ENCODE measurements around the gene FAM120C. TPM values are rescaled to one million over a fixed set of nuclear protein-coding genes. Genes with fewer than 3 reads are reported as not detected.

FAM120C gene
- total and polyA plus RNA-seq, 2 of the 4 experiments (the other 2 are of a cell fraction): 3.4 to 3.6 TPM

DNA sequence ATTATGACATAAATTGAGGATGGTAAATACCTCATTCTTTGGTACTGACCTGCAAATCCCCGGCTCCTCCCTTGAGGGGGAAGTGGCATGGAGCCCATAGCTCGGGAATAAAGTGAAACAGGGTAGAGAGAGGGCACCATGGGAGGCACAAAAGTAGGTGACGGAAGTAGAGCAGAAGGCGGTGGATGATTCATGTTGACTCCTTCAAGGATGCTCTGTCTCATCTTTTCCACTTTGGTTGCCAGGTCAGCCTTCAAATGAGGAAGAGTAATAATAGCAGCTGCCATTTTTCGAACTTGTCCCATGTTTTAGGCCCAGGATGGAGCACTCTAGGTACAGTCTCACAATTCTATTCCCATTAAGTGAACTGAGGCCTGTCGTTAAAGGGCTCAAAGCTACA, 97.4 kb downstream of the FAM120C start:
- Histone ChIP-seq H4K91ac (ENCODE audit: insufficient read depth, low read depth, low read length) (no peak overlapping the region), H3K4me2 (ENCODE audit: low read depth, low read length) (no peak overlapping the region), H3K23ac (ENCODE audit: low read depth, low read length) (no peak overlapping the region), H3K4me1 (ENCODE audit: control insufficient read depth, insufficient read depth, low read length) (no peaks in the 10 kb centered on the region), H3K79me1 (ENCODE audit: low read depth in 1 of 2, low read length in 2 of 2) (no peaks in the 10 kb centered on the region), H2BK20ac (ENCODE audit: low read depth, low read length) (no peak overlapping the region), H3K4me3 (ENCODE audit: insufficient read depth, low read depth, low read length) (no peak overlapping the region), H4K8ac (ENCODE audit: low read depth in 2 of 2, low read length in 2 of 2) (no peak overlapping the region), H3K56ac (ENCODE audit: extremely low read depth, insufficient read depth, low read length) (no peak overlapping the region), H3K18ac (ENCODE audit: low read depth, low read length) (no peak overlapping the region), H2BK120ac (ENCODE audit: low read depth, low read length) (no peak overlapping the region), H3K27me3 (ENCODE audit: control insufficient read depth, insufficient read depth, low read length) (no peaks in the 10 kb centered on the region), H3K14ac (replicated peaks; ENCODE audit: low read depth, low read length) (no peak overlapping the region), H3K36me3 (ENCODE audit: control insufficient read depth, insufficient read depth, low read length) (peaks cover 8% of the 10 kb centered on the region), H3K9ac (ENCODE audit: low read depth, low read length) (no peak overlapping the region), H2AK5ac (ENCODE audit: low read depth, low read length) (no peak overlapping the region), H3K9me3 (ENCODE audit: control insufficient read depth, insufficient read depth, low read length) (no peaks in the 10 kb centered on the region), H2AFZ (replicated peaks; ENCODE audit: low read length, poor library complexity) (no peak overlapping the region), H3K9me1 (ENCODE audit: insufficient read depth, low read length) (no peaks in the 10 kb centered on the region; the same call in none of the 2 replicates), H4K5ac (ENCODE audit: low read depth, low read length) (no peak overlapping the region), H2BK5ac (ENCODE audit: low read depth, low read length, poor library complexity, severe bottlenecking) (no peak overlapping the region), H4K20me1 (ENCODE audit: insufficient read depth, low read length) (no peaks in the 10 kb centered on the region), H2AK9ac (replicated peaks; ENCODE audit: low read depth, low read length, poor library complexity) (no peak overlapping the region), H3K4ac (ENCODE audit: low read depth, low read length) (no peak overlapping the region), H2BK15ac (ENCODE audit: low read depth, low read length) (no peak overlapping the region), H3K27ac (ENCODE audit: insufficient read depth, low read length) (no peak overlapping the region)
- BruUV-seq (replicated peaks): no TSS peak
- intact Hi-C loops (cut with micrococcal nuclease): no loop called here
- CTCF ChIA-PET: interaction anchor here (0.6 kb wide), 1 partner anchor 8 kb away, joined by 8 read pairs; no protein-coding TSS in a partner anchor
- in situ Hi-C loops (cut with MboI; ENCODE audit: low sequenced_read_pairs): no loop called here
- POLR2A ChIA-PET (ENCODE audit: unreplicated experiment): no interaction called here
- TF ChIP-seq SMC3 (IDR thresholded peaks at IDR 0.05; ENCODE audit: low read depth, low read length) (no peak), CHD1 (IDR thresholded peaks at IDR 0.05; ENCODE audit: low read depth, low read length) (no peak), RFX5 (IDR thresholded peaks at IDR 0.05; ENCODE audit: low read depth, low read length) (no peak), RCOR1 (IDR thresholded peaks at IDR 0.05; ENCODE audit: insufficient replicate concordance, low read length) (no peak), POLR2A (IDR thresholded peaks at IDR 0.05; ENCODE audit: low read depth, low read length) (no peak), FOS (IDR thresholded peaks at IDR 0.05; ENCODE audit: low read depth, low read length) (no peak), BHLHE40 (IDR thresholded peaks at IDR 0.05; ENCODE audit: low read depth, low read length) (no peak), RAD21 (IDR thresholded peaks at IDR 0.05; ENCODE audit: low read length) (no peak), NFE2L2 (IDR thresholded peaks at IDR 0.05; ENCODE audit: low read depth, low read length) (no peak), CEBPB (IDR thresholded peaks at IDR 0.05; ENCODE audit: low read depth, low read length) (no peak), MXI1 (IDR thresholded peaks at IDR 0.05; ENCODE audit: borderline replicate concordance, low read depth, low read length) (no peak)
- TF ChIP-seq, protein P1, sequence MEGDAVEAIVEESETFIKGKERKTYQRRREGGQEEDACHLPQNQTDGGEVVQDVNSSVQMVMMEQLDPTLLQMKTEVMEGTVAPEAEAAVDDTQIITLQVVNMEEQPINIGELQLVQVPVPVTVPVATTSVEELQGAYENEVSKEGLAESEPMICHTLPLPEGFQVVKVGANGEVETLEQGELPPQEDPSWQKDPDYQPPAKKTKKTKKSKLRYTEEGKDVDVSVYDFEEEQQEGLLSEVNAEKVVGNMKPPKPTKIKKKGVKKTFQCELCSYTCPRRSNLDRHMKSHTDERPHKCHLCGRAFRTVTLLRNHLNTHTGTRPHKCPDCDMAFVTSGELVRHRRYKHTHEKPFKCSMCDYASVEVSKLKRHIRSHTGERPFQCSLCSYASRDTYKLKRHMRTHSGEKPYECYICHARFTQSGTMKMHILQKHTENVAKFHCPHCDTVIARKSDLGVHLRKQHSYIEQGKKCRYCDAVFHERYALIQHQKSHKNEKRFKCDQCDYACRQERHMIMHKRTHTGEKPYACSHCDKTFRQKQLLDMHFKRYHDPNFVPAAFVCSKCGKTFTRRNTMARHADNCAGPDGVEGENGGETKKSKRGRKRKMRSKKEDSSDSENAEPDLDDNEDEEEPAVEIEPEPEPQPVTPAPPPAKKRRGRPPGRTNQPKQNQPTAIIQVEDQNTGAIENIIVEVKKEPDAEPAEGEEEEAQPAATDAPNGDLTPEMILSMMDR (conservative IDR thresholded peaks at IDR 0.05; ENCODE audit: low read depth, low read length): no peak
- TF ChIP-seq, protein P2, sequence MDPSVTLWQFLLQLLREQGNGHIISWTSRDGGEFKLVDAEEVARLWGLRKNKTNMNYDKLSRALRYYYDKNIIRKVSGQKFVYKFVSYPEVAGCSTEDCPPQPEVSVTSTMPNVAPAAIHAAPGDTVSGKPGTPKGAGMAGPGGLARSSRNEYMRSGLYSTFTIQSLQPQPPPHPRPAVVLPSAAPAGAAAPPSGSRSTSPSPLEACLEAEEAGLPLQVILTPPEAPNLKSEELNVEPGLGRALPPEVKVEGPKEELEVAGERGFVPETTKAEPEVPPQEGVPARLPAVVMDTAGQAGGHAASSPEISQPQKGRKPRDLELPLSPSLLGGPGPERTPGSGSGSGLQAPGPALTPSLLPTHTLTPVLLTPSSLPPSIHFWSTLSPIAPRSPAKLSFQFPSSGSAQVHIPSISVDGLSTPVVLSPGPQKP (IDR thresholded peaks at IDR 0.05; ENCODE audit: borderline replicate concordance, low read depth, low read length): no peak
- TF ChIP-seq, protein P3, sequence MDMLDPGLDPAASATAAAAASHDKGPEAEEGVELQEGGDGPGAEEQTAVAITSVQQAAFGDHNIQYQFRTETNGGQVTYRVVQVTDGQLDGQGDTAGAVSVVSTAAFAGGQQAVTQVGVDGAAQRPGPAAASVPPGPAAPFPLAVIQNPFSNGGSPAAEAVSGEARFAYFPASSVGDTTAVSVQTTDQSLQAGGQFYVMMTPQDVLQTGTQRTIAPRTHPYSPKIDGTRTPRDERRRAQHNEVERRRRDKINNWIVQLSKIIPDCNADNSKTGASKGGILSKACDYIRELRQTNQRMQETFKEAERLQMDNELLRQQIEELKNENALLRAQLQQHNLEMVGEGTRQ (IDR thresholded peaks at IDR 0.05; ENCODE audit: low read depth, low read length): no peak
- no peak for DNase-seq
- ATAC-seq (ENCODE audit: low read depth): no peak
- dilution Hi-C loops (cut with HindIII; ENCODE audit: low sequenced_read_pairs, unreplicated experiment): no loop called here
- WGBS, 2 experiments (ENCODE audit: extremely low coverage in 2 of 2, insufficient read length in 1 of 2): 60% methylated on average over 1 of the region's 6 CpGs; no CpG with 5 or more reads in 1 of the 2 experiments

Measured in IMR-90 (cell line).